Loucy (cell line): ENCODE measurements around the gene GIGYF2.

Experiments used
- EZH2phosphoT487 ChIP-seq: fragments of 200-600 bp; IDR thresholded peaks from 2 replicates; pipeline ENCODE4 v1.6.1; 2018; ENCODE audit warnings: antibody characterized with exemption, mild to moderate bottlenecking, moderate library complexity, borderline replicate concordance
- TF ChIP-seq, protein P1 (sequence below): fragments of 200-600 bp; sonication (generic); conservative IDR thresholded peaks from 2 replicates; pipeline ENCODE4 v1.5.1; 2014; ENCODE audit warnings: mild to moderate bottlenecking, antibody characterized with exemption, low read length

DNA sequence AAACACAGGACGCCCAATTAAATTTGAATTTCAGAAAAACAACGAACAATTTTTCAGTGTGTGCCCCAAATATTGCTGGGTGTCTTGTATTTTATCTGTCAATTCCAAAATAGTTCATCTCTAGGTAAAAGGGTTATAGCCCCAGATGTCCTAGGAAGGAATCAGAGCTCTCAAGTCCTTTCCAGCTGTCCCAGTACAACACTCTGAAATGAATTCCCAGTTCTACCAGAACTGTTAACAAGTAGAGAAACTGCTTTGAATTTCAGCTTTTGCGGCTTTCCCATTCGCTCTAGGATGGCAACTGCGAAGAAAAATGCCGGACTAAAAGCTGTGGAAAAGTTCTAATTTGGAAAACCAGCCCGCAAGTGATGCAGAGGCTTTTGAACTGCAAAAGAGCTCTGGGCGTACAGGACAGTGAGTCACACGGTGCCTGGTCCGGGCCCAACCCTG is 497 bp upstream of the GIGYF2 start:
- TF ChIP-seq, protein P1, sequence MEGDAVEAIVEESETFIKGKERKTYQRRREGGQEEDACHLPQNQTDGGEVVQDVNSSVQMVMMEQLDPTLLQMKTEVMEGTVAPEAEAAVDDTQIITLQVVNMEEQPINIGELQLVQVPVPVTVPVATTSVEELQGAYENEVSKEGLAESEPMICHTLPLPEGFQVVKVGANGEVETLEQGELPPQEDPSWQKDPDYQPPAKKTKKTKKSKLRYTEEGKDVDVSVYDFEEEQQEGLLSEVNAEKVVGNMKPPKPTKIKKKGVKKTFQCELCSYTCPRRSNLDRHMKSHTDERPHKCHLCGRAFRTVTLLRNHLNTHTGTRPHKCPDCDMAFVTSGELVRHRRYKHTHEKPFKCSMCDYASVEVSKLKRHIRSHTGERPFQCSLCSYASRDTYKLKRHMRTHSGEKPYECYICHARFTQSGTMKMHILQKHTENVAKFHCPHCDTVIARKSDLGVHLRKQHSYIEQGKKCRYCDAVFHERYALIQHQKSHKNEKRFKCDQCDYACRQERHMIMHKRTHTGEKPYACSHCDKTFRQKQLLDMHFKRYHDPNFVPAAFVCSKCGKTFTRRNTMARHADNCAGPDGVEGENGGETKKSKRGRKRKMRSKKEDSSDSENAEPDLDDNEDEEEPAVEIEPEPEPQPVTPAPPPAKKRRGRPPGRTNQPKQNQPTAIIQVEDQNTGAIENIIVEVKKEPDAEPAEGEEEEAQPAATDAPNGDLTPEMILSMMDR, result no peak
- TF ChIP-seq EZH2phosphoT487, result no peak
